ENCODE results near the gene PTGDR2.
A peak's percentile ranks its signal among the peaks of the same experiment; 100 is the strongest.

PTGDR2 gene

GRCh38 chr11:60855726-60856633, at the start of gene PTGDR2:
Gene PTGDR2, minus strand, starts transcription at chr11:60855950. Its CDS starts 2,228 bp downstream, at chr11:60853722.
- Histone ChIP-seq H2AFZ (ENCODE audit: low read depth, low read length, severe bottlenecking) (no peak within 1 kb of the TSS), H3K27me3 (ENCODE audit: low read length) (no peaks in the 10 kb centered on the region), H4K20me1 (ENCODE audit: low read depth, low read length) (no peaks in the 10 kb centered on the region), H3K4me3 (ENCODE audit: insufficient read depth, low read length, poor library complexity, severe bottlenecking) (no peak within 1 kb of the TSS), H3F3A (ENCODE audit: insufficient read depth) (no peaks in the 10 kb centered on the region), H3K4me2 (ENCODE audit: low read depth, low read length, poor library complexity, severe bottlenecking) (no peak within 1 kb of the TSS), H3K36me3 (ENCODE audit: low read length) (no peaks in the 10 kb centered on the region), H3K9me3 (ENCODE audit: insufficient read depth, low read length) (no peaks in the 10 kb centered on the region), H3K79me2 (ENCODE audit: insufficient read depth, low read length) (no peaks in the 10 kb centered on the region), H3K27ac (ENCODE audit: low read depth, low read length) (no peak within 1 kb of the TSS), H3K9ac (ENCODE audit: low read length) (no peak within 1 kb of the TSS), H3K9me2 (replicated peaks; ENCODE audit: insufficient read depth, low read length) (no peaks in the 10 kb centered on the region)
- TF ChIP-seq EZH2phosphoT487 (conservative IDR thresholded peaks at IDR 0.05; ENCODE audit: low read length) = no peak
- no peak for TF ChIP-seq CTCF (IDR thresholded peaks at IDR 0.05; ENCODE audit: insufficient read depth, low read length, poor library complexity, severe bottlenecking)

- Histone ChIP-seq H3K9me2 (replicated peaks; ENCODE audit: insufficient read depth, low read length) (no peaks in the 10 kb centered on the region), H3K27me3 (ENCODE audit: low read length) (no peaks in the 10 kb centered on the region), H3K4me2 (ENCODE audit: low read depth, low read length, poor library complexity, severe bottlenecking) (peak overlapping the region; percentile 68), H3K27ac (ENCODE audit: low read depth, low read length) (no peak overlapping the region), H3F3A (ENCODE audit: insufficient read depth) (peaks cover 5% of the 10 kb centered on the region; the same call in 1 of the 2 replicates), H3K9me3 (ENCODE audit: insufficient read depth, low read length) (no peaks in the 10 kb centered on the region), H3K9ac (ENCODE audit: low read length) (peak overlapping the region; percentile 98), H2AFZ (ENCODE audit: low read depth, low read length, severe bottlenecking) (no peak overlapping the region), H4K20me1 (ENCODE audit: low read depth, low read length) (peaks cover 19% of the 10 kb centered on the region), H3K36me3 (ENCODE audit: low read length) (0 out of 2 replicates have a peak, but pooled peaks cover 11% of the 10 kb centered on the region), H3K4me3 (ENCODE audit: insufficient read depth, low read length, poor library complexity, severe bottlenecking) (peak overlapping the region; percentile 89), H3K79me2 (ENCODE audit: insufficient read depth, low read length) (peaks cover 35% of the 10 kb centered on the region)
- TF ChIP-seq CTCF (IDR thresholded peaks at IDR 0.05; ENCODE audit: insufficient read depth, low read length, poor library complexity, severe bottlenecking) (no peak), EZH2phosphoT487 (conservative IDR thresholded peaks at IDR 0.05; ENCODE audit: low read length) (no peak)
Observed at GRCh38 chr11:60905047-60905446, 49.3 kb upstream of the PTGDR2 start.

- Histone ChIP-seq H3K27ac (ENCODE audit: low read depth, low read length) (no peak overlapping the region), H3K9me2 (replicated peaks; ENCODE audit: insufficient read depth, low read length) (no peaks in the 10 kb centered on the region), H4K20me1 (ENCODE audit: low read depth, low read length) (peaks cover 19% of the 10 kb centered on the region), H3K36me3 (ENCODE audit: low read length) (peaks cover 27% of the 10 kb centered on the region), H3K79me2 (ENCODE audit: insufficient read depth, low read length) (peaks cover 35% of the 10 kb centered on the region), H3F3A (ENCODE audit: insufficient read depth) (peaks cover 9% of the 10 kb centered on the region; the same call in 1 of the 2 replicates), H3K9me3 (ENCODE audit: insufficient read depth, low read length) (no peaks in the 10 kb centered on the region), H3K27me3 (ENCODE audit: low read length) (no peaks in the 10 kb centered on the region), H2AFZ (ENCODE audit: low read depth, low read length, severe bottlenecking) (no peak overlapping the region), H3K4me3 (ENCODE audit: insufficient read depth, low read length, poor library complexity, severe bottlenecking) (no peak overlapping the region), H3K9ac (ENCODE audit: low read length) (no peak overlapping the region), H3K4me2 (ENCODE audit: low read depth, low read length, poor library complexity, severe bottlenecking) (no peak overlapping the region)
- TF ChIP-seq CTCF (IDR thresholded peaks at IDR 0.05; ENCODE audit: insufficient read depth, low read length, poor library complexity, severe bottlenecking) (no peak), EZH2phosphoT487 (conservative IDR thresholded peaks at IDR 0.05; ENCODE audit: low read length) (no peak)
Observed at GRCh38 chr11:60902625-60903024, 46.9 kb upstream of the PTGDR2 start.

Data from SU-DHL-6 (cell line).